NCI-H1930 (cell line): ENCODE measurements around the gene CDX1.

Experiments used
- DNase-seq, 2 experiments: peaks; one replicate each; lab custom pipeline; 2025; lab: John Stamatoyannopoulos, UW

Gene CDX1

GRCh38 chr5:150163547-150164059, 3.0 kb upstream of the CDX1 start:
- DNase-seq: no peak

- DNase-seq: no peak
These were observed 2.2 kb upstream of the CDX1 start for GRCh38 chr5:150164211-150164980.

GRCh38 chr5:150166037-150166649, 435 bp upstream of the CDX1 start:
- no peak for DNase-seq

- DNase-seq: no peak
These were observed 903 bp downstream of the CDX1 start for GRCh38 chr5:150167512-150167850.

GRCh38 chr5:150167908-150168307, 1.3 kb downstream of the CDX1 start:
- no peak for DNase-seq

- DNase-seq: no peak
These were observed 2.3 kb downstream of the CDX1 start for GRCh38 chr5:150168864-150169263.

GRCh38 chr5:150172145-150172544, 5.6 kb downstream of the CDX1 start:
- no peak for DNase-seq

- DNase-seq: no peak
These were observed 6.0 kb downstream of the CDX1 start for GRCh38 chr5:150172556-150172955.

- no peak for DNase-seq
These were observed 6.6 kb downstream of the CDX1 start for GRCh38 chr5:150173161-150173560.

- no peak for DNase-seq
These were observed 7.7 kb downstream of the CDX1 start for GRCh38 chr5:150174285-150174684.

GRCh38 chr5:150175076-150175475, 8.5 kb downstream of the CDX1 start:
- no peak for DNase-seq

GRCh38 chr5:150175536-150175935, 9.0 kb downstream of the CDX1 start:
- no peak for DNase-seq

- no peak for DNase-seq
These were observed 10.3 kb downstream of the CDX1 start for GRCh38 chr5:150176745-150177477.

GRCh38 chr5:150177721-150178120, 11.1 kb downstream of the CDX1 start:
- DNase-seq: no peak

- no peak for DNase-seq
These were observed 11.7 kb downstream of the CDX1 start for GRCh38 chr5:150178262-150178661.

- DNase-seq: no peak
These were observed 12.5 kb downstream of the CDX1 start for GRCh38 chr5:150179019-150179620.

GRCh38 chr5:150180241-150181026, 13.9 kb downstream of the CDX1 start:
- no peak for DNase-seq

GRCh38 chr5:150181027-150181426, 14.4 kb downstream of the CDX1 start:
- no peak for DNase-seq

- no peak for DNase-seq
These were observed 15.4 kb downstream of the CDX1 start for GRCh38 chr5:150181766-150182545.

GRCh38 chr5:150182774-150183173, 16.2 kb downstream of the CDX1 start:
- DNase-seq: no peak

- no peak for DNase-seq
These were observed 16.9 kb downstream of the CDX1 start for GRCh38 chr5:150183436-150183835.
